ENCODE measurements around the gene RAI1.

Gene RAI1

GRCh38 chr17:17691468-17692263, 10.4 kb downstream of the RAI1 start:
- TF ChIP-seq CTCF (IDR thresholded peaks at IDR 0.05; ENCODE audit: borderline replicate concordance, insufficient read depth, low read depth, low read length): no peak
- no peak overlapping the region for H3K4me3 ChIP-seq (ENCODE audit: low read depth, low read length)

DNA sequence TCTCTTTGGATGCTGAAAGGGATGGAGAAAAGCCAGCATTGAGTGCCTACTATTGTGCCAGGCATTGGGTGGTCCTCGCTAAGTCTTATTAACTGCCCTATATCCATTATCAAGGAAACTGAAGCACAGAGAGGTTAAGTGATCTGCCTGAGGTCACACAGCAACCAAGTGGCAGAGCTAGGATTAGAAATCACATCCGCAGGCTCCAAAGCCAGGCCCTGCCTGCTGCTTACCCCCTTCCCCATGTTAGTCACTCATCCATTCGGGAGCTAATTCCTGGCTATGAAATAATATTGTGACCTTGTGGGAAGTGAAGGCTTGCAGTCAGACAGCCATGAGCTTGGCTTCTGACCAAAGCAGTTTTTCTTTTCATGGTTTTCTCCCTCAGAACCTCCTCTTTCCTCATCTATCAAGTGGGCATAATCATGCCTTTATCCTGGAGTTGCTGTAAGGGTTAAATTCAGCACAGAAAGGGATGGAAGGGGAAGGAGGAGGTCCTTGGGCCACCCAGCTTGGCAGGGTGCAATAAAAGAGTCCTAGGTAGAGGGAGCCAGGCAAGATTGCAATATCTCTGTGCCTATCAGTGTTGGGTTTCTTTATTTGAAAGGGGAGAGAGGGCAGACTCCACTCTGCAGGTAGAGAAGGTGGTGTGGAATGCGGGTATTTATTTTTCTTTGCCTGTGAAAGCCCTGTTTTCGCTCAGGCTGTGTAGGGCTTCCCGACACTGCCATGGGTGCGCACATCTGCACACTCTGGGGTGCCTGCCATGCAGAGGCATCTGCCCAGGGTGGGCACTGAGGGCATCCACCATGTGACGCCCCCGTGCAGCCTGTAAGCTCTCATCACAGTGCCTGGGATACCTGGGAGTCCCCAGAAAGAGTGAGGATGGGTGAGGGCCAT, 11.3 kb downstream of the RAI1 start:
- no peak overlapping the region for H3K4me3 ChIP-seq (ENCODE audit: low read depth, low read length)
- TF ChIP-seq CTCF (IDR thresholded peaks at IDR 0.05; ENCODE audit: borderline replicate concordance, insufficient read depth, low read depth, low read length): no peak

DNA sequence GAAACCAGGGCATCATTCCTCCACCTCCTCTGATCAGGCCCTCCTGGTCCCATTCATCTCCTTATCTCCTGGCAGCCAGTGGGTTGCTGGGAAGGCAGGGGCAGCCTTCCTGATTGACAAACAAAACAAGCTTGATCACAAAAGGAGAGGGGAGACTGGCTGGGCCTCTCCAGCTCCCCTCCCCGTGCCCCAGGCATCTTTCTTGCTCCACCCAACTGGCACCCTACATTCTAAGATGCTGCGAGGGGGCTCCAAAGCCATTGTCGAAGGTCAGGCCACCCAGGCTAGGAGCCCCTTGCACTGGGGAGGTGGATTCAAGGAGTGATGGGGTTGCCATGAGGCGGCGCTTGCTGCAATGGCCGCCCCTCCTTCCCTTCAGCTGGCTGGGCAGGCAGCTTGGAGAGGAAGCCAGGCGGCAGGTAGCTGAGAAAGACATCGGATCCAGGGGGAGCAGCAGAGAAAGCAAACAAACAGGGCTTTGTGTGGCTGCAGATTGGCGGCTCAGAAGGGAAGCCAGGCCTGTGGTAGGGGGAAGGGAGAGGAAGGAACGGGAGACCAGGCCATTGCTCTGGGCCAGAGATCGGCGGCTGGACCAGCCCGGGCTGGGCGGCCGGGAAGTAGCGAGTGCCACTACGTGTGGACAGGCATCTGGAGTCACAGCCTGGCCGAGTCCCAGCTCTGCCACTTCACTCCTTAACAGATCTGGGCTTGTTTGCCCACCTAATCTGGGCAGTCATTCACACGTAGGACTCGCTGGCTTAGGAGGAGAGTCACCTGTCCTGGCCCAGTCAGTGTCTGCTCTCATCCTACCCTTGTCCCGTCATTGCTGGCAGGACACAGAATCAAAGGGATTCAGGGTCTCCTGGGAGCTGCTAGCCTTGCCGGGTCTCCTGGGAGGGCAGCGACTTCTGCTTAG, 12.3 kb downstream of the RAI1 start:
- no peak for TF ChIP-seq CTCF (IDR thresholded peaks at IDR 0.05; ENCODE audit: borderline replicate concordance, insufficient read depth, low read depth, low read length)
- H3K4me3 ChIP-seq (ENCODE audit: low read depth, low read length): peak overlapping the region; percentile 82

- peak overlapping the region; percentile 82 for H3K4me3 ChIP-seq (ENCODE audit: low read depth, low read length)
- TF ChIP-seq CTCF (IDR thresholded peaks at IDR 0.05; ENCODE audit: borderline replicate concordance, insufficient read depth, low read depth, low read length): no peak
These were observed 13.2 kb downstream of the RAI1 start for GRCh38 chr17:17694169-17695081.

DNA sequence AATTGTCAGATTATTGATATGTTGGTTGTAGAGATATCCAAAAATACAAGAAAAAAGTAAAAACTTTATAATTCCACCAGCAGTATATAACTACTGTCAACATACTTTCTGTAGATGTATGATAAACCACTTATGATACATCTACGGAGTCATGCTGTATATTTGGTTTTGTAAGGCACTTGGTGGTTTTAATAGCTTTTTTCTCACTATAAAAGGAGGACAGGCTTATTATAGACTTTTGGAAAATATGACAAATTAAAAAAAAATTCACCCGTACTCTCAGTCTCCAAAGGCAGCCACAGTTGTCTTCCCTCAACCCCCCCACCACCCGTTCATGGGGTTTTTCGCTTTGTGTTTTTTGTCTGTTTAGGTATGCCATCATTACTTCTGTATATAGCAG, 14.8 kb downstream of the RAI1 start:
- TF ChIP-seq CTCF (IDR thresholded peaks at IDR 0.05; ENCODE audit: borderline replicate concordance, insufficient read depth, low read depth, low read length): no peak
- H3K4me3 ChIP-seq (ENCODE audit: low read depth, low read length): no peak overlapping the region

Data from GM12875 (cell line).